ENCODE data around the gene GFRA4.

GFRA4 gene

DNA sequence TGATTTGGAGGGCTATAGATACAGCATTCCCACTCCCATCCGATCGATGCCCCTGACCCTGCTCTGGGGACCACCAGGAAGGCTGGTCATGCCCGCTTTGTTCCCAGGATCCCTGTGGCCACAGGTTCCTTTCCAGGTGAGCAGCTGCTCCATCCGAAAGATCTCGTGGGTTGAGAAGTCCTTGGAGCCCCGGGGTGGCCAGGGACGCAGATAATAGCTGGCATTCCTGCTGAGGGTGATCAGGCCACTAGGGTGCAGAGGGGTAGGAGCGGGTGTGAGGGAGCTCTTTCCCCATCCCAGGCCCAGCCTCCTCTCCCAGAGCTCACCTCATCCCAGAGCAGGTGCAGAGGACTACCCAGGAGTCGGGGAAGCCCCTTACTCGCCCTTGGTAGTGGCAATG lies 11.2 kb upstream of the GFRA4 start:
- DNase-seq (ENCODE audit: low read depth in 2 of 2) = no peak

GRCh38 chr20:3673221-3674070 lies 10.2 kb upstream of the GFRA4 start:
- no peak for DNase-seq (ENCODE audit: low read depth in 2 of 2)

GRCh38 chr20:3672547-3673171 lies 9.5 kb upstream of the GFRA4 start:
- no peak for DNase-seq (ENCODE audit: low read depth in 2 of 2)

DNA sequence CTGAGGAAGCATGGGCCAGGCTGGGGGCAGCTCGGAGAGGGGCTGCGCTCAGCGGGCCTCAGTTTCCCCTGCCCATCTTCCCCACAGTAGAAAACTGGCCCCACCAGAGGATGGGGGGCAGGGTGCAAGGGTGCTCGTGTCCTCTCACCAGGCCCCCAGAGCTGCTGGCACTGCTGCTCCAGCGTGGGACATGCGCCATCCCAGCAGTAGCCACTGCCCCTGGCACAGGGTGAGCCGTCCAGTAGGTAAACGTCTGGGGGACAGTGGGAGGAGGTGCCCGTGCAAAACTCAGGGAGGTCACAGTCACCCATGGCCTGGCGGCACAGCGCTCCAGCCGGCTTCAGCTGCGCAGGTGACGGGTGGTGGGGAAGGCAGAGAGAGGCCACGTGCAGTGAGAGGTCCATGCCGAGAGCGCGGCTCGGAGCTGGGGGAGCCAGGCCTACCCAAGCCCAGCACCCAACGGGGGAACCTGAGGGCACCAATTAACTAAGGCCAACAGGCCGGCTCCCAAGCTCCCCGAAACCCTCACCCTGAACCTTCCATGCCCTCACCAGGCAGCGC lies 8.9 kb upstream of the GFRA4 start:
- no peak for DNase-seq (ENCODE audit: low read depth in 2 of 2)

DNA sequence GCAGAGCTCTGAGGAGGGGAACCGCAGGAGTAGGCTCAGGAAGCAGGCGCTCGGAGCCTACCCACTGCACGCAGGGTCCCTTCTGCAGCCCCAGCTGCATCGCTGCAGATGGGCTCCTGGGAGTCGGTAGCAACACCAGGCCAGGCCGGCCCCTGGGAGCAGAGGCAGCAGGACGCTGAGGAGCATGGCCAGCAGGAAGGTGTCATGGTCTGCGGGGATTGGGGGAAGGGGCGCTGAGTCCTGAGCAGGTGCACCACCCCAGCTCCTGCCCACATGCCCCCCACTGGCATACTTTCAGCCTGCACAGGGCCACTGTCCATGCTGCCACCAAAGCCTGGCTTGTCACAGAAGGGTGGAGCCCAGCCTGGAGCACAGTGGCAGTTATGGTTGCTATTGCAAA lies 7.7 kb upstream of the GFRA4 start:
- DNase-seq (ENCODE audit: low read depth in 2 of 2) = no peak

- DNase-seq (ENCODE audit: low read depth in 2 of 2) = no peak
These were observed 7.3 kb upstream of the GFRA4 start for GRCh38 chr20:3670511-3670910.

- no peak for DNase-seq (ENCODE audit: low read depth in 2 of 2)
These were observed 6.6 kb upstream of the GFRA4 start for GRCh38 chr20:3669710-3670367.

DNA sequence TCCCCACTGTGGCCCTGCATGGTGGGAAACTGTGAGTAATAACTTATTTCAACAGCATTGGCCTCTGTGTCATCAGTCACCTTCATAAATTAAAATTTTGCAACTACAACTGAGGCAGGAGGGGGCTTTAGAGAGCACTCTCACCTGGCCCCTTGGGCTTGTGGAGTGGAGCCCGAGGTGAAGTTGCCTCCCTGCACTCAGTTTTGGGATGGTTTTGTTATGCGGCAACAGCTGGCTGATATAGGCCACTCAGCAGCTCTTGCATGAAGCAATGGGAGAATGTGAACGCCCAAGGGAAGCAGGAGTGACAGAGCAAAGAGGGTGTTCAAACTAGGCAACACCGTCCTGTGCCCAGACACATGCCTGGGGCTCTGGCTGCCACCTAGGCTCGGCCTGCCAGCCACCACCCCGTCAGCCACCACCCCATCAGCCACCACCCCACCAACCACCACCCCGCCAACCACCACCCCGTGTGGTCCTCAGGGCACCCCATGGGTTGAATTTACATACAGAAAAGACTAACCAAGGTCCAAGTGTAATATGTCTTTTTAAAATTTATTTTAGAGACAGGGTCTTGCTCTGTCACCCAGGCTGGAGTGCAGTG lies 4.3 kb upstream of the GFRA4 start:
- no peak for DNase-seq (ENCODE audit: low read depth in 2 of 2)

- no peak for DNase-seq (ENCODE audit: low read depth in 2 of 2)
These were observed 659 bp upstream of the GFRA4 start for GRCh38 chr20:3663858-3664257.

DNA sequence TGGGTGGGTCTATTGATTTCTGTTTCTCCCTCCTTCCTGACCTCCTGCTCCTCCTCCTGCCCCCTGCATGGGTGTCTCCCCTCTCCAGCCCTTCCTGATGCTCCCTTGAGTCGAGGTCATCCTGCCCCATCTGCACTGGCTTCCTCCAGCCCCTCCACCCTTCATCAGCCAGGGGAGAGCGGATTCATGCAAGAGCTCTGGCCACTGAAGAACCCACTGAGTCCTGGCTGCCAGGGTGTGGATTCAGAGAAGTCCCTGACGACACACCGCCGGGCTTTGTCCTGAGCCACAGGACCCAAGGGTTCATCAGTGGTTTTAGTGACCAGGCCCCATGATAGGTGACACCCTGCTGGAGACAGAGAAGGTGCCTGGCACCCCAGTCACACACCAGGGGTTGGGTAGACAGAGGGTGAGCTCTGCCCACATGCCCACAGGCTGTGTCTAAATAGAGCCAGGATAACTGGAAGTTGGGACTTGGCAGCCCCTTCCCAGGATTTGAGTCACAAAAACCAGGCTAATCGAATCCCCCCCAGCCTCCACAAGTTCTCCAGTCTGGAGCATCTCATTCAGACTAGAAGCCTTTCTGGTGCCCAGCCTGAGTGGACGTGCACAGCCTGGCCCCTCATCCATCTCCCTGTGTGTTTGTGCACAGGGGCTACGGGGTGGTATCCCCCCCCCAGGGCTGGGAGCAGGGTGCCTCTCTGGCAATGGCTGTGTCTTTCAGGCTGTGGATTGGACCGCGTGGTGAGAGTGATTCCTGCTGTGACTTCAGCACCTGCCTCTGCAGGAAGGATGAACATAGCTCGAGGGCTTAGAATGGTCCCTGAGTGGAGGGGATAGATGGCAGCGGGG lies 1.2 kb downstream of the GFRA4 start:
- no peak for DNase-seq (ENCODE audit: low read depth in 2 of 2)

DNA sequence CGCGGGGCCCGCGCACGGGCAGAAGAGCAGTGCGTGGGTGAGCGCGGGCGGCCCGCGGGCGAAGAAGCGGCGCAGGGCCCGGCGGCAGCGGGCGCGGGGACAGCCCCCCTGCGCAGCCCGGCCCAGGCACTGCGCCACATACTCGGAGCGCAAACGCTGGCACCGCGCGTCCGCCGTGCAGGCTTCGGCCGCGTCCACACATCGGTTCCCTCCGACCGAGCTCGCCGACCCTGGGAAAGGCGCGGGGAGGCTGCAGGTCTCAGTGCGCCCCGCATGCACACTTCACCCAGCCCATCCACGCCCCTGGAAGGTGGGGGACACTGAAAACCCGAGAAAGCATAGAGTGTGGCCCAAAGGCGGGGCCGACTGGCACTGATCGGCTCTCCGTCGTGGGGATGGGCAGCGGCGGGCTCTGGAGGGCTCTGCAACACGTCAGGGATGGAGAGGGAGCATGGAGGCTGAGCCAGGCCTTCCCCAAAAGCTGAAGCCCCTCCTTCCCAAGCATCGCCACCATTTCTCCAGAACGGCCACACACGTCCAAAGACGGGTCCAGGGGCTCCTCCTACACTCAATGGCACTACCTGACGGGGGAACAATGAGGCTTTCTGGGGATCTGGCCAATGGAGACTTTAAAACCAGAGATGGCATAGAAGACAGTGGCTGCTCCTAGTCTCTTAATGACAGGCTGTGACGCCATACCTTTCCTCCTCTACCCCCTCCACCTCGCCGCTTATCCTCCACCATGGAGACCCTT lies 2.0 kb downstream of the GFRA4 start:
- DNase-seq (ENCODE audit: low read depth in 2 of 2) = no peak

GRCh38 chr20:3660262-3661059 lies 2.7 kb downstream of the GFRA4 start:
- no peak for DNase-seq (ENCODE audit: low read depth in 2 of 2)

DNA sequence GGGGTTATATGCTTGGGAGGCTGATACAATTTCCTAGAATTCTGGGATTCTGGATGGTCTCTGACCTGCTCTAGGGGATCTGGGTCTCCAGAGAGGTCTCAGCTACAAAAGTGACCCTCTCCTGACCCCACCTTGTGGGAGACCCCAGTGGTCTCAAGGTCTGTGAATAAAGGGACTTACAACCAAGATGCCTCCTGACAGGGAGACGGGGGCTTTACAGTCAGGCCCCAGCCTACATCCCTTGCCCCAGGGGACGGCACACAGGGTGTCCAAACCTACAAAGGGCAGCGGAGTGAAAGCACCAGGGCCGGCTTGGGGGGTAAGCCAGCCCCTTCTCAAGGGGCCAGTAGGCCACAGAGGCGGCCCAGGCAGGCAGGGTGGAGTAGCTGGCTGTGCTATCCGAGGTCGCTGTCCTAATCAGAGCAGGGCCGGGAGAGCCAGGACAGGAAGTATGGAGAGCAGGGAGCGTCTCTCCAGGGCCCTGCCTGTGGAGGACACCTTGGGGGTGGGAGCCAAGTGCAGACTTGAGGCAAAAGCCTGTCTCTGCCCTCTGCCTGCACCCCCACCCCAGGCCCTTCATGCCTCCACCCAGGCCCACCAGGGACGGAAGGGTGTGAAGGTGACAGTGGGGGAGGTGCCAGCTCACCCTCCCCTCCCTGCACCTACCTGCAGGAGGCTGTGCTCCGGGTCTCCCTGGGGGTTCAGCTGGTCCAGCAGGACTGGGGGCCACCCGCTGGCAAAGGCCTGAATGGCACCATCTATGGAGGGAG lies 3.5 kb downstream of the GFRA4 start:
- no peak for DNase-seq (ENCODE audit: low read depth in 2 of 2)

GRCh38 chr20:3658716-3659491 lies 4.3 kb downstream of the GFRA4 start:
- DNase-seq (ENCODE audit: low read depth in 2 of 2) = no peak

- no peak for DNase-seq (ENCODE audit: low read depth in 2 of 2)
These were observed 5.0 kb downstream of the GFRA4 start for GRCh38 chr20:3658019-3658715.

- DNase-seq (ENCODE audit: low read depth in 2 of 2) = no peak
These were observed 8.1 kb downstream of the GFRA4 start for GRCh38 chr20:3655131-3655405.

DNA sequence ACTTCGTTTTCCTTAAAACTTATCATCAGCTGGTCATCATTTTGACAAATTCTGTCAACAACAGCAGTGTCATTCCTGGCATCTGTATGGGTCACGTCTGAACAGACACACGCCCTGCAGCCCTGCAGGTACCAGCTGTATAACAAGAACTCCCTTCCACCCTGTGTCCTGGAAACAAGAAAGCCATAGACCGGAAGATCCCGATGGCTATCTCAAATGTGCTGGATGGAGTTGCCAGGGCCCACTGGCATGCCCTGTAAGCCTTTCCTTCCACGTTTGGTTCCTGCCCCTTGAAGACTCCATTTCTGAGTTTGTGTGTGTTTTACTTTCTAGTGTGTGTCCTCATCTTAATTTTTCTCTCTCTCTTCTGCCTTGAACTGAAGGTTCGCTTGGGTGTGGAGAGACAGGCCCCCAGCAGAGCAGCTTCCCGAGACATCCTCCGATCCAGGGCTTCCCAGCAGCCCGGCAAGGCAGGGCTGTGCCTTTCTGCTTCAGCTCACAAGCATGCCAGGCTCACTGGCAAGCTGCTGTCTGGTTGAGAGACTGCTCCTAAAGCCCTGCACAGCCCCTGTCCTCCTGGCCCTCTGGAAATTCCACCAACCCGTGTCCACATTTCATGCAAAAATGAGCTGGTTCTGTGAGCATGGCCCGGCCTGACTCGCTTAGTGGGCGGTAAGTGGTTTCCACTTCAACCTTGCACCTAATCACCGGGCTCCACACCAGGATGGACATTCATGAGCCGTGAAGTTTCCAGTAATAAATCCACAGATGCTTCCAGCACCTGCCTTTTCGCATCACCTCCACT lies 8.7 kb downstream of the GFRA4 start:
- no peak for DNase-seq (ENCODE audit: low read depth in 2 of 2)

Data from stimulated activated CD4-positive, alpha-beta T cell treated with anti-CD3 and anti-CD28 coated beads, Interleukin-15, amount 100 ng/mL, for 48 hours (primary cell).